BLaER1 (cell line): ENCODE measurements around the gene MEG3.

Experiments
- H3K27ac ChIP-seq: shearing (Covaris generic); formaldehyde crosslinking; 2 replicates; pipeline ENCODE4 v1.8.1; 2022
- H3K27me3 ChIP-seq: shearing (Covaris generic); formaldehyde crosslinking; 2 replicates; pipeline ENCODE4 v1.8.1; 2022
- H3K36me3 ChIP-seq: shearing (Covaris generic); formaldehyde crosslinking; 2 replicates; pipeline ENCODE4 v1.8.1; 2022
- H3K4me1 ChIP-seq: shearing (Covaris generic); formaldehyde crosslinking; 2 replicates; pipeline ENCODE4 v1.8.1; 2022
- H3K4me2 ChIP-seq: shearing (Covaris generic); formaldehyde crosslinking; 2 replicates; pipeline ENCODE4 v1.8.1; 2022
- H3K4me3 ChIP-seq: shearing (Covaris generic); formaldehyde crosslinking; 2 replicates; pipeline ENCODE4 v1.8.1; 2022
- H3K9ac ChIP-seq: shearing (Covaris generic); formaldehyde crosslinking; 2 replicates; pipeline ENCODE4 v1.8.1; 2022
- H3K9me3 ChIP-seq: shearing (Covaris generic); formaldehyde crosslinking; 2 replicates; pipeline ENCODE4 v1.8.1; 2022
- H4K20me1 ChIP-seq: shearing (Covaris generic); formaldehyde crosslinking; 2 replicates; pipeline ENCODE4 v1.8.1; 2022
- Cebpa-rat ChIP-seq: shearing (Covaris generic); IDR thresholded peaks from 2 replicates; pipeline ENCODE4 v1.8.1; 2022

MEG3 gene

DNA sequence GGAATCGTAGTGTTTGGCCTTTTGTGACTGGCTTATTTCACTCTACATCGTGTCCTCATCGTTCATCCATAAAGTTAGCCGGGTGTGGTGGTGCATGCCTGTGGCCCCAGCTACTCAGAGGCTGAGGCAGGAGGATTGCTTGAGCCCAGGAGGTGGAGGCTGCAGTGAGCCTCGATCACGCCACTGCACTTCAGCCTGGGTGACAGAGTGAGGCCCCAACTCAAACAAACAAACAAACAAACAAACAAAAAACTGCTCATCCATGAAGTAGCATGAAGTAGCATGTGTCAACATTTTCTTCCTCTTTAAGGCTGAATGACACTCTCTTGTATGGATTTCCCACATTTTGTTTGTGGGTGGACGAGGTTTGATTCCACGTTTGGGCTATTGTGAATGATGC, 44.0 kb upstream of the MEG3 start:
- Histone ChIP-seq H3K36me3 (no peaks in the 10 kb centered on the region), H3K9me3 (no peaks in the 10 kb centered on the region), H3K4me2 (no peak overlapping the region), H3K4me3 (no peak overlapping the region), H3K27ac (no peak overlapping the region), H3K9ac (no peak overlapping the region), H3K4me1 (no peaks in the 10 kb centered on the region), H3K27me3 (no peaks in the 10 kb centered on the region; the same call in 1 of the 2 replicates), H4K20me1 (no peaks in the 10 kb centered on the region)
- no peak for TF ChIP-seq Cebpa-rat

DNA sequence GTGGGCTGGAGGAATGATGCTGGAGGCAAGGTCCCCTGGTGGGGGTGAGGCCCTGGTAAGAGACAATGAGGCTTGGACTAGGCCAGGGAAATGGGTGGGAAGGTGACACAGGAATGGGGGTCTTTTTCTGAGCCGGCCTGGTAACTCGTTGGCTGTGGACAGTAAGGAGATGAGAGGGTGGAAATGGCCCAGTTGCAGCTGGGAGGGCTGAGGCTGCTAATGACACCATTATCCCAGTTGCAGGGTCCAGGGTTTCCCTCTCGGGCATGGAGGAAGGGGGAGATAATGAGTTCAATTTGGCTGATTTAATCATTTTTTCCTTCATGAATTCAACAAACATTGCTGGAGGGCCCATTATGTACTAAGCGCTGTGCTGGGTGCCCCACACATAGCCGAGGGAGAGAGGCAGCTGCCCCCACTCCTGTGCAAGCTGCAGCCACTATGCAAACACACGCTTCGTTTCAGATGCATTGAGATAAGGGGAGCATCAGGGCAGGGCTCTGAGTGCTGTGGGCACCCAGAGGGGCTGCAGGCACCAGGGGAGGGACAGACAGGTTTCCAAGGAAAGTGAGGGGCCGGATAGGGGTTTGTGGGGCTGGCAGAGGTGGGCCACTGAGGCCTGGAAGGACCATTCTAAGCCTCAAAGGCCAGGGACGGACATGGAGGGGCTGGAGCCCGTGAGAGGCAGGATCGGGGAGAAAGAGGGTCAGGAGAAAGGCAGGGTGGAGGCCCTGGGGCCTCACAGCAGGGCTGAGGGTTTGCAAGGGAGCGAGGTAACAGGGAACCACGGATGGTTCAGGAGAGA, 43.2 kb upstream of the MEG3 start:
- Histone ChIP-seq H3K9me3 (no peaks in the 10 kb centered on the region), H3K36me3 (no peaks in the 10 kb centered on the region), H3K4me3 (no peak overlapping the region), H3K27ac (no peak overlapping the region), H3K4me1 (no peaks in the 10 kb centered on the region), H3K4me2 (no peak overlapping the region), H3K27me3 (no peaks in the 10 kb centered on the region; the same call in 1 of the 2 replicates), H4K20me1 (no peaks in the 10 kb centered on the region), H3K9ac (no peak overlapping the region)
- no peak for TF ChIP-seq Cebpa-rat

DNA sequence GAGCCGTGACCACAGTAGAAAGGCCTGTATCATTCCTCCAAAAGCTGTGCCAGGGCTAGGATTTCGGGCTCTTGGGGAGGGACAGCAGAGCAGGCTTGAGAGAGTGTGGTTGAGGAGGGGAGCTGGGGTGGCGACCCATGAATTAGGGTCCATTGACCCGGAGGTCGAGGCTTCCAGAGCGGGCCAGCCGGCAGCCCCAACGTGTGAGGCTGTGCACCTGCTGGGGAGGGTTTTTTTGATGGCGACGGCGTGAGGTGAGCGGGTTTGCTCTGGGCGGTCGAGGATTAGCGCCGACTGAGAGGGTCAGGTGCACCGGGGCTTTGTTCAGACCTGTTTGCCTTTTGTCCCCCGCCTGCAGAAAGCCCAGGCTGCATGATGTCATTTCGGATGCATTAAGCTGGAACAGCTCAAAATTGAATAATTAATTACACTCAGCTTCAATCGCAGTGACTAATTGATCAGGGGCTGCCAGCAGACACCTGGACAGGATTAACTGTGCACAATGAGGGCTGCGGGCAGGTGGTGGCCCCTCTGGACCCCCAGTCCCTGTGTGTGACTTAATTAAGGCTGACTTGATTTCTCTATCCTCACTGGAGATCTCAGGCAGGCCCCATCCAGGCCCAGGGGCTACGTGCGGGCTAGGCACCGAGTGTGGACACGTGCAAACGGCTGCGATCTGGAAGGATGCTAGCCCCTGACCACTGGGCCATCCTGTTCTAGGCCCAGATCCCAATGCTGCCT, 42.1 kb upstream of the MEG3 start:
- Histone ChIP-seq H3K9ac (no peak overlapping the region), H3K9me3 (no peaks in the 10 kb centered on the region), H3K4me1 (no peaks in the 10 kb centered on the region), H3K36me3 (no peaks in the 10 kb centered on the region), H3K27ac (no peak overlapping the region), H3K4me3 (no peak overlapping the region), H3K4me2 (no peak overlapping the region), H3K27me3 (no peaks in the 10 kb centered on the region; the same call in 1 of the 2 replicates), H4K20me1 (no peaks in the 10 kb centered on the region)
- no peak for TF ChIP-seq Cebpa-rat

- Histone ChIP-seq H3K9me3 (no peaks in the 10 kb centered on the region), H3K36me3 (no peaks in the 10 kb centered on the region), H3K9ac (no peak overlapping the region), H4K20me1 (no peaks in the 10 kb centered on the region), H3K4me1 (no peaks in the 10 kb centered on the region), H3K27me3 (no peaks in the 10 kb centered on the region; the same call in 1 of the 2 replicates), H3K27ac (no peak overlapping the region), H3K4me2 (no peak overlapping the region), H3K4me3 (no peak overlapping the region)
- TF ChIP-seq Cebpa-rat = no peak
These were observed 41.2 kb upstream of the MEG3 start for GRCh38 chr14:100784523-100785337.

- no peak for TF ChIP-seq Cebpa-rat
- no peaks in the 10 kb centered on the region for H3K4me1 ChIP-seq
- no peaks in the 10 kb centered on the region; the same call in 1 of the 2 replicates for H3K27me3 ChIP-seq
- H3K27ac ChIP-seq = no peak overlapping the region
- no peaks in the 10 kb centered on the region for H3K36me3 ChIP-seq
- no peak overlapping the region for H3K4me3 ChIP-seq
- no peaks in the 10 kb centered on the region for H3K9me3 ChIP-seq
- no peak overlapping the region for H3K4me2 ChIP-seq
- no peak overlapping the region for H3K9ac ChIP-seq
- no peaks in the 10 kb centered on the region for H4K20me1 ChIP-seq
These were observed 40.6 kb upstream of the MEG3 start for GRCh38 chr14:100785338-100785615.

DNA sequence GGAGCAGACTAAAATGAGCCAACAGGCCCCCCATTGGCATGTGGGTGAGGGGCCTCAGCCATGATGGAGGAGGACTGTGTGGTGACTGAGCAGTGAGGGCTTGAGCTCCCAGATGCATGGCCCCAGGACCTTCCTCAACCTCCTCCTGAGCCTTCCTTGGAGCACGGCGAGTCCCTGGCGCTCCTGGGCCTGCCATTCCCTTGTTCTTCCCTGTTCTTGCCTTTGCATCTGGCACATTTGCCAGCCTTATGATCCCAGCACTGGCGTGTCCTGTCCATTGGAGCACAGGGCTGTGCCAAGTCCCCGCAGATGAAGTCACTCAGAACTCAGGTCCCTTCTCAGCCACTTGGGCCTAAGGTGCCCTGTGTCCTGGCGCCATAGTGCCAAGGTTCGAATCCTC, 40.3 kb upstream of the MEG3 start:
- Histone ChIP-seq H3K4me2 (no peak overlapping the region), H3K4me3 (no peak overlapping the region), H3K36me3 (no peaks in the 10 kb centered on the region), H3K9ac (no peak overlapping the region), H3K27ac (no peak overlapping the region), H3K9me3 (no peaks in the 10 kb centered on the region), H3K4me1 (no peaks in the 10 kb centered on the region), H3K27me3 (no peaks in the 10 kb centered on the region), H4K20me1 (no peaks in the 10 kb centered on the region)
- TF ChIP-seq Cebpa-rat = no peak

DNA sequence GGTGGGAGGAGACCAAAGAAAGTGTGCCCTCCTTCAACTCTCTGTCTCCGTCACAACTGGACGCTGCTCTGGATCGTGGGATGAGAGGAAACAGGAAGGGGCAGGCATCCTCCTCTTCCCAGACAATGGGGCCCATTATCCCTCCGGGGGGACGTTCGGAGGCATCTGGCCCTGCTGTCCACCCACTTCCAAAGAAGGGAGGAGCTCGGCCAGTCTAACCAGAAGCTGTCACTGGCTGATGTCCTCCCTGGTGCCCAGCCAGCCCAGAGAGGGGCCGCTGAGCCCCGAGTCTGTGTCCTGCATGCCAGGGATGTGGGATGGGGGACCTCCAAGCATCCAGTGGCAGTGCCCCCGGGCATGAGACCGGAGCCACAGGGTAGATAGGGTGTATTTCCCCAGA, 39.8 kb upstream of the MEG3 start:
- Histone ChIP-seq H3K27ac (no peak overlapping the region), H4K20me1 (no peaks in the 10 kb centered on the region), H3K36me3 (no peaks in the 10 kb centered on the region), H3K4me1 (no peaks in the 10 kb centered on the region), H3K27me3 (no peaks in the 10 kb centered on the region), H3K4me3 (no peak overlapping the region), H3K9ac (no peak overlapping the region), H3K9me3 (no peaks in the 10 kb centered on the region), H3K4me2 (no peak overlapping the region)
- no peak for TF ChIP-seq Cebpa-rat

DNA sequence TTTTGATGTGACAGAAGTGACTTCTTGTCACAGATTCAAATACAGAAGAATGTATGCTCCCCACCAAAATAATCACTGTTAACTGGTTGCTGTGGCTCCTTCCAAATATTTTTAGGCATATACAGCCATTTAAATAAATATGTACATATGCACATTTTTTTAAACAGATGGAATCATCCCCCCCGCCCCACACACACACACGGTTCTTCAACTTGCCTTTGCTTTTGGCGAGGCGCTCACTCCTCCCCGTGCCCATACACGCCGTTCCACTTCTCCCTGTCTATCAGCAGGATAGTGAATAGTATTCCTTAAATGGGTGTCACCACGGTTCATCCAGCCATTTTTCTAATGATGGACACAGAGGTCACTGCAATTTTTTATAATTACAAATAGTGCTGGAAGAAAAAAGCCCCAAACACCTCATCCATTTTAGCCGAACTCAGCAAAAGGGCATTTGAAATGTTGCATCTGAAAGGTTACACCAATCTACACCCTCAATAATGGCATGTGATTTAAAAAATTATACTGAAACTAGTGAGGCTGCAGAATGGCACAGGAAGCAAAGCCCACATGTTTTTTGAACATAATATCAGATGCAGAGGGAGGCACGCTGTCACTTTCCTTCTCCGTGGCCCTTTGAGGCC, 39.2 kb upstream of the MEG3 start:
- Histone ChIP-seq H3K4me1 (no peaks in the 10 kb centered on the region), H3K9ac (no peak overlapping the region), H3K27me3 (no peaks in the 10 kb centered on the region), H3K9me3 (no peaks in the 10 kb centered on the region), H3K36me3 (no peaks in the 10 kb centered on the region), H3K4me3 (no peak overlapping the region), H3K27ac (no peak overlapping the region), H4K20me1 (no peaks in the 10 kb centered on the region), H3K4me2 (no peak overlapping the region)
- TF ChIP-seq Cebpa-rat = no peak

GRCh38 chr14:100787659-100788058, 38.3 kb upstream of the MEG3 start:
- H3K27me3 ChIP-seq = no peaks in the 10 kb centered on the region
- no peaks in the 10 kb centered on the region for H4K20me1 ChIP-seq
- H3K4me1 ChIP-seq = no peaks in the 10 kb centered on the region
- no peak for TF ChIP-seq Cebpa-rat
- no peaks in the 10 kb centered on the region for H3K36me3 ChIP-seq
- no peak overlapping the region for H3K9ac ChIP-seq
- no peaks in the 10 kb centered on the region for H3K9me3 ChIP-seq
- H3K4me2 ChIP-seq = no peak overlapping the region
- H3K4me3 ChIP-seq = no peak overlapping the region
- H3K27ac ChIP-seq = no peak overlapping the region
